ENCODE results near the gene ALKBH4.
"Not testable (repeated sequence)": the region's sequence is repeated elsewhere in the genome, so short reads cannot be mapped to it uniquely, and the experiment has no call there.

ALKBH4 gene

DNA sequence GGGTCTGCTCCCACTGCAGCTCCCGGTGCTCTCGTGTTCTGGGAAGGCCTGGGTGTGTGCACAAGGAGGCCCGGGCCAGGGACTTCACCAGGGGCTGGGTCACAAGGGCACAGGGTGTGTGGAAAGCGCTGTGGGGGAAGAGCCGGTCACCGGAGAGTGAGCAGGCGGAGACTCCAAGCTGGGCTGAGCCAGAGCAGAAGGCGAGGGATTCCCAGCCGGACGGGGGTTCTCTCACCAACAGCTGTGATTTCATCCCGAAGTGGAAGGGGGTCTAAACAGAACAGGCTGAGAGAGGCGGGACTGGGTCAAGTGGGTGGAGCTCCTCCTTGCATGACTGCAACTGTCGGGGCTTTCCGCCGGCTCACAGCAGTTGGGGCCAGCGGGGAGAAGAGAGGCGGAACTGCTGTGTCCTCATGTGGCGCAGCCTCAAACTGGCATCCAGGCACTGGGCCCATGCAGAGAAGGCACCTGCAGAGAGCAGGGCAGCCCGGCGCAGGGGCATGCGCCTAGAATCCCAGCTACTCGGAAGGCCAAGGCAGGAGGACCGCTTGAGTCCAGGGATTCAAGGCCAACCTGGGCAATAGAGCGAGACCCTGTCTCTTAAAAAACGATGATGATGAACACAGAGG lies 38.9 kb downstream of the ALKBH4 start:
- peak; percentile 58 to 93 for DNase-seq

DNA sequence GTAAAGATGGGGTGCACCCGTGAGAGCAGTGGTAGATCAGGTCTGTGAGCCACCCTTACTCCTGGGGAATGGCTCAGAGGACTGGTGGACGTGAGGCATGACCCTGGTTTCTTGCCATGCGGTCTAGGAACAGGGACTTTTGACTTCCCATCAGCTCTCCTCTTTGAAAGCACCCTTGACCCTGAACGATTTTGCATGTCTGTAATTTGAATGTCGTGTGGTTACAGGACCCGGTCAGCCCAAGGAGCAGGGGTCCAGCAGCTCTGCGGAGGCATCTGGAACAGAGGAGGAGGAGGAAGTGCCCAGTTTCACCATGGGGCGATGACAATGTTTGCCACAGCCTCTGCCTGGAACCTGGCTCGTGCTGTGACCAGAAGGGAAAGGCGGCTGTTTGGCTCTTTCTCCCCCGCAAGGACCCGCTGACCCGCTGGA lies 39.9 kb downstream of the ALKBH4 start:
- no peak for DNase-seq

DNA sequence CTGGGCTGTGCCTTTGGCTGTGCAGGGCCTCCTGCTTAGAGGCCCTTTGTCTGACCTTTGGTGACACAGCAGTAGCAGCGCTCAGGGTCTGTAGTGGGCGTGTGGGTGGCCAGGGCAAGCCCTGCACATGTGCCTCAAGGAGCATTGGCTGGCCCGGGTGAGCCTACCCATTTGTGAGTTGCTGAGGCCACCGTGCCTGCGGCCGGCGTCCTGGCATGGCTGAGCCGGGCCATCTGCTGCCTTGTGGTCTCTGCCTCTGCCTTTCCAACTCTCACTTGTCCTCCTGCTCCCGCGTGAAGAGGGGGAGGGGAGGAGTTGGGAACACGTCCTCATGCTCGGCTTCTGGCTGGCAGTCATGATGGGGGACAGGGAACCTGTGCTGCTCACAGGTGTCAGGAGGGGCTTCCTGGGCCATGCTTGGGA lies 40.5 kb downstream of the ALKBH4 start:
- peak; percentile 67 to 80 for DNase-seq

DNA sequence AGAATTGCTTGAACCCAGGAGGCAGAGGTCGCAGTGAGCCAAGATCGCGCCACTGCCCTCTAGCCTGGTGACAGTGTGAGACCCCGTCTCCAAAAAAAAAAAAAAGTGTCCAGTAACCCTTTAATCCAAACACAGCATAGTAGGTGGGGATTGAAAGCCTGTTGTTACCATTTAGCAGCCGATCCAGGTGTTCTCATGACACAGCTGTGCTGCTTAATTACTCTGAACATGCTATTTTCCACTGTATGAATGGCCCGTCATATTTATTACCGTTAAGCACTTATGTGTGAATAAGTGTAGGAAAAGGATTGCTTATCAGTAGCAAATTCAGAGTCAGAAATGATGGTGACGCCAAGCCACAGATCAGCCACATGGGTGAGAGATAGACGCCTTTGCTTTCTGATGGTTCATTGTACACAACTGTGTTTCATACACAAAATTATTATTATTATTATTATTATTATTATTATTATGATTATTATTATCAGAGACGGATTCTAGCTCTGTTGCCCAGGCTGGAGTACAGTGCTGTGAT lies 42.9 kb downstream of the ALKBH4 start:
- DNase-seq: no peak

DNA sequence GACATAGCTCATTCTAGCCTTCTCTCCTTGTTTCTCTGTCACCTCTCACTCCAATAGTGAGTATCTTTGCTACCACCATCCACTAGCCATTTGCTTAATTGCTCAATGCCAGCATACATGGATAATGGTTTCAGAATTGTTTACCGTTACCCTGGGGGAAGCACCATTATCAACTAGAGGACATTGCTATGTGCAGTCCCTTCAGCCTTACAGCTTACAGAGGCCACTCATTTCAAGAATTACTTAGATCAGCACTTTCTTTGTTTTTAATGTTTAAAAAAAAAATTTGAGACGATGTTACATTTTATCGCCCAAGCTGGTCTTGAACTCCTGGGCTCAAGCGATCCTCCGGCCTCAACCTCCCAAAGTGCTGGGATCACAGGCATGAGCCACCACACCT lies 46.1 kb downstream of the ALKBH4 start:
- no peak for DNase-seq

DNA sequence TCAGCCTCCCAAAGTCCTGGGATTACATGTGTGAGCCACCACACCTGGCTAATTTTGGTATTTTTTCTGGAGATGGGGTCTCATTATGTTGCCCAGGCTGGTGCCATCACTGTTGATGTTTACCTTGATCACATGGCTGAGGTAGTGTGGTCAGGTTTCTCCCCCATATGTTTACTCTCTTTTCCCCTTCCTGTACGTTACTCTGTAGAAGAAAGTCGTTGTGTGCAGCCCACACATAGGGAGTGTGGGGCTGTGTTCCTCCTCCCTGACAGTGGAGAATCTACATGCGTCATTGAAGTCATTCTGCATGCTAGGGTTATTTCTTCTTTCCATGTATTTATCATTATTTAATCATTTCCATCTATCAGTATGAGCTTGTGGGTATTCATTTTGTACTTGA lies 47.6 kb downstream of the ALKBH4 start:
- DNase-seq: no peak

DNA sequence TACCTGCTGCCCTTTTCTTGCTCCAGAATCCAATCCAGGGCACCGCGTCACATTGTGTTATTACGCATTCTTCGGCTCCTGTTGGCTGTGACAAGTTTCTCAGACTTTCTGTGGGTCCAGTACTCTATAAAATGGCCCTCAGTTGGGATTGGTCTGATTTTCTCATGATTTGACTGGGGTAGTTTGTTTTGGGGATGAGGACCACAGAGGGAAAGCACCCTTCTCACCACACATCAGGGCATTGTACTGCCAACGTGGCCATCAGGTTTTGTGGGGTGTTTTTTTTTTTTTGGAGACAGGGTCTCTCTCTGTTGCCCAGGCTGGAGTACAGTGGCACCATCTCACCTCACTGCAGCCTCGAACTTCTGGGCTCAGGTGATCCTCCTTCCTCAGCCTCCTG lies 48.3 kb downstream of the ALKBH4 start:
- DNase-seq: no peak

DNA sequence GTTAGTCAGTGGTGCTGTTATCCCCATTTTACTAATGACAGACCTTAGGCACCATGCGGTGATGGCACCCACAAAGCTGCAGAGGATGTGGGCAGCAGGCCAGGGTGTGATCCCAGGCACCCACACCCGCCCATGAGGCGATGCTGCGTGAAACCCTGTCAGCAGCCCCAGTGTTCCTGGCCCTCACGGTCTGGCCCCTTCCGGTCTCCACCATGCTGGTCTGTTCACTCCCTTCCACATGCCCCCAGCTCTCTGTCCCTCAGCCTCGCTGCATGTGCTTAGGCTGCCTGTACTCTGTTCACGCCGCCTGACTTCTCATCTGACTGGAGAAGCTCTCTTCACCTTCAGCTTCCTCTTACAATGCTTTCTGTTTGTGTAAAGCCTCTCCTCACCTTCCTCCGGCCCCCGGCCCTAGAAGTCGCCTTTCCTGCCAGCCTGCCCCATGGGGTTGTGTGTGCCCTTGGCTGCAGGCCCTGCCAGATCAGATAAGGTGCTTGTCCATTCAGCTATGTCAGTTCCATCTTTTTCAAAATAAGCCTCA lies 48.9 kb downstream of the ALKBH4 start:
- DNase-seq: no peak

DNA sequence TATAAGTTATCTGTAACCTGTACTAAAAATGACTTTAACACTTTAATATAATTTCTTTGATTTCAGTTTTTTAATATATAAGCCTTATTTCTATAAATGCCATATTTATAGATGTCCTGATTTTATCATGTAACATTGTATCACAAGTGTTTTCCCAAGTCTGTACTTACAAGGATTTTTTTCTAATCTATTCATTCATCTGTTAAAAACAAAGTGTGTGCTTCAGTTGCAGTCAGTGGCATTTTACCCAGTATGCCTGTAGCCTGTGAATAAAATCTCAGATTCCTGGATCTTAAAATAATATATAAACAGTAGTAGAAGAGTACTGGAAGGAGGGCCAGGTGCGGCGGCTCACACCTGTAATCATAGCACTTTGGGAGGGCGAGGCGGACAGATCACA lies 51.1 kb downstream of the ALKBH4 start:
- DNase-seq: no peak

DNA sequence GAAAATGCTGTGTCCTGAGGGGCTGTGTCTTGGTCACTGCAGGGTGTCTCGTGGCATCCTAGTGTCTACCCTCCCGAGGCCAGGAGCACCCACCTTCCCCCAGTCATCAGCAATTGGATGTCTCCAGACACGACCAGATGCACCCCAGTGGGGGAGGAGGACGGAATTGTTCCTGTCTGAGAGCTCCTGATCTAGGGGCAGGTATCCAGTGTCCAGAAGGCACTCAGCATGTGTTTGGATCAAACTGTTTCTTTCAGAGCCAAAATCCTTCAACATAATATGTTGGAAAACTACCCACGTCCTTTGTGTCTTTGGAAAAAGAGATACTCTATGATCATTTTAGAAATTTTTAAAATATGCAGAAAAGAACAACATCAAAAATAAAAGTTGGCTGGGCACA lies 51.6 kb downstream of the ALKBH4 start:
- no peak for DNase-seq

DNA sequence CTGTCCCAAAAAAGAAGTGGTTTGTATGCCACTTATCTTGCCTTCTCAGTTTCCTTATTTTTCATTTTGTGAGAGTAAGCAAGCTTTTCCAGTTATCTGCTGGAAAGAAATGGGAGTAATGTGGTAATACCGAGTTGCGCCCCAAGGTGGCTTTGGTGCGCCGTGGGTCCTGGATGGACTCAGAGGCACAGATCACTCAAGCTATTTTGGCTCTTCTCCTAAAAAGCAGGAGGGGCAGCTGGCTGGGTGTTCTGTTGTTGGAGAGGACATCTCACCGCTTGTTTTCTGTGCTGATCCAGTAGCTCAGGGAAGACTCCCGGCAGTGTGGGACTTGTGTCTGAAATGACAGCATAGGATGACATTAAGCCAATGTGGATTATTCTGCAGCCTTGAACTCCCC lies 52.1 kb downstream of the ALKBH4 start:
- DNase-seq: peak; percentile 38 to 60

DNA sequence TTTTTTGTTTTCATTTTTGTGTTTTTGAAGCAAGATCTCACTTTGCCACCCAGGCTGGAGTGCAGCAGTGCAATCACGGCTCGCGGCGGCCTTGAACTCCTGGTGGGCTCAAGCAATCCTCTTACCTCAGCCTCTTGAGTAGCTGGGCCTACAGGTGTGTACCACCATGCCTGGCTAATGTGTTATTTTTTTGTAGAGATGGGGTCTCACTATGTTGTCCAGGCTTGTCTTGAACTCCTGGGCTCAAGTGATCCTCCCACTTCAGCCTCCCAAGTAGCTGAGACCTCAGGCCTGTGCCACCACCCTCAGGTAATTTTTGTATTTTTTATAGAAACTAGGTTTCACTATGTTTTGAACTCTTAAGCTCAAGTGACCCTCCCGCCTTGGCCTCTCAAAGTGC lies 53.7 kb downstream of the ALKBH4 start:
- no peak for DNase-seq

DNA sequence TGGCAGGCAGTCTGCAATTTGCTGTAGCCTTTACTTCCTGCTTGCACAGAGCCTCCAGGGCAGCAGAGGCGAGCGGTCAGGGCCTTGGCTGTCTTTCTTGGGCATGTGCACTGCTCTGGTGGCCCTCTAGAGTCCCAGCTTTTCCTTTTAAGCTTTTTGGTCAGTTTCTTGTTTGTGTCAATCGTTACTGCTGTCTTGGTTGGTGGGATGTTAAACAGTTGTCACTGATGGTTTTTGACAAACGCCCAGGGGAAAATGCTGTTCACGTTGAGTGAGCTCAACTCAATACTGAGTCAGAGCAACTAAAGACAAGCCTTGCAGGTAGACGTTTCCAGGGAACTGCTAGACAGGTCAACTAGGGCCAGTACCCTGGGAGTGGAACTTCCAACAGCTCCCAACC lies 54.5 kb downstream of the ALKBH4 start:
- no peak for DNase-seq

DNA sequence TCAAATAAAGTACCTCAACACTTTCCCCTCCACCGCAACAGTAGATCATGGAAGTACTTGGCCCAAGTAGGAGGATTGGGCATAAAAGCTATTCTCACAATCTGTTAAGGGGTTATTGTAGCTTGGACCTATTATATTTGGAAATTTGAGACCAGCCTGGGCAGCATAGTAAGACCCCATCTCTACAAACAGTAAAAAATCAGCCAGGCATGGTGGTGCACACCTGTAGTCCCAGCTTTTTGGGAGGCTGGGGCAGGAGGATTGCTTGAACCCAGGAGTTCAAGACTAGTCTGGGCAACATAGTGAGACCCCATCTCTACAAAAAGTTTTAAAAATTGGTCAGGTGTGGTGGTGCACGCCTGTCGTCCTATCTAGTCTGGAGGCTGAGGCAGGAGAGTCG lies 55.3 kb downstream of the ALKBH4 start:
- no peak for DNase-seq

DNA sequence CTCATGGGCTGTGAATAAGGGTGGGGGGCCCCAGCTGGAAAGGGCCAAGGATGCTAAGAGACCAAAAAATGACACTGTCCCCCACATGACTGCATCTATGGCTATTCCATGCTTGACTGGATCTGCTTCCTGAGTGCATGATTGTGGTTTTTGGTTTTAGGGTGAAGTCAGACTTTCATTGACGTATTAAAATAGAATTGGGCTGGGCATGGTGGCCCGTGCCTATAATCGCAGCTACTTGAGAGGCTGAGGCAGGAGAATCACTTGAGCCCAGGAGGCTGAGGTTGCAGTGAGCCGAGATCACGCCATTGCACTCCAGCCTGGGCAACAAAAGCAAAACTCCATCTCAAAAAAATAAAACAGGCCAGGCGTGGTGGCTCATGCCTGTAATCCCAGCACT lies 56.1 kb downstream of the ALKBH4 start:
- not testable (repeated sequence) for DNase-seq

DNA sequence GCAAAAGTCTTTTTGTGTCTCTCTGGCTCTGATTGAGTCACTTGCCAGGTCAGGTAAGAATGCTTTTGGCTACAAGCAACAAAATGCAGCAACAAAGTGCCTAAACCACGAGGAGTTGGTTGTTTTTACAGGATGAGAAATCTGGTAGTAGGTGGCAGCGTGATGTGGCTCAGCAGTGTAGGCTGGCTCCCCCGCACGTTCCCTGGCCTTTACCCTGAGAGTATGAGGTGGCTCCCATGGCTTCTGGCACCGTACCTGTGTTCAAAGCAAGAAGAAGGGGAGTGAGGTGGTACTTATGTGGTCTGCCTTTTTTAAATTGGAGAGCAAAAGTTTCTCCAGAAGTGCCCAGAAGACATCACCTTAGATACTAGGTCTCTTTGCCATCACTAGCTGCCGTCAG lies 56.8 kb downstream of the ALKBH4 start:
- DNase-seq: no peak
